IMR-90 (cell line): ENCODE results near the gene NFATC3.

Experiments used
- BHLHE40 ChIP-seq: fragments of 150-350 bp; IDR thresholded peaks from 2 replicates; pipeline ENCODE4 v1.6.1; 2016; ENCODE audit warnings: mild to moderate bottlenecking, low read depth, low read length
- CEBPB ChIP-seq: IDR thresholded peaks from 2 replicates; pipeline ENCODE4 v1.6.1; 2012; ENCODE audit warnings: low read depth, low read length, improper control_type of control experiment
- CHD1 ChIP-seq: IDR thresholded peaks from 2 replicates; pipeline ENCODE4 v1.6.1; 2012; ENCODE audit warnings: low read depth, low read length, improper control_type of control experiment
- CTCF ChIP-seq: conservative IDR thresholded peaks from 2 replicates; pipeline ENCODE4 v1.5.1; 2012; ENCODE audit warnings: mild to moderate bottlenecking, low read depth, low read length, improper control_type of control experiment
- FOS ChIP-seq: fragments of 150-350 bp; IDR thresholded peaks from 2 replicates; pipeline ENCODE4 v1.6.1; 2016; ENCODE audit warnings: low read depth, low read length
- MAFK ChIP-seq: IDR thresholded peaks from 2 replicates; pipeline ENCODE4 v1.6.1; 2012; ENCODE audit warnings: low read depth, low read length, improper control_type of control experiment
- MAZ ChIP-seq: IDR thresholded peaks from 2 replicates; pipeline ENCODE4 v1.6.1; 2012; ENCODE audit warnings: low read depth, mild to moderate bottlenecking, low read length, improper control_type of control experiment, moderate library complexity, borderline replicate concordance
- MXI1 ChIP-seq: IDR thresholded peaks from 2 replicates; pipeline ENCODE4 v1.6.1; 2012; ENCODE audit warnings: low read depth, mild to moderate bottlenecking, low read length, moderate library complexity, borderline replicate concordance
- POLR2A ChIP-seq: IDR thresholded peaks from 2 replicates; pipeline ENCODE4 v1.6.1; 2012; ENCODE audit warnings: mild to moderate bottlenecking, low read depth, low read length
- RAD21 ChIP-seq: IDR thresholded peaks from 2 replicates; pipeline ENCODE4 v1.6.1; 2012; ENCODE audit warnings: low read length, improper control_type of control experiment
- RCOR1 ChIP-seq: IDR thresholded peaks from 2 replicates; pipeline ENCODE4 v1.6.1; 2012; ENCODE audit warnings: mild to moderate bottlenecking, low read length, improper control_type of control experiment; ENCODE audit not compliant: insufficient replicate concordance
- RFX5 ChIP-seq: IDR thresholded peaks from 2 replicates; pipeline ENCODE4 v1.8.0; 2012; ENCODE audit warnings: low read depth, mild to moderate bottlenecking, low read length, moderate library complexity
- SMC3 ChIP-seq: fragments of 150-350 bp; IDR thresholded peaks from 2 replicates; pipeline ENCODE4 v1.6.1; 2016; ENCODE audit warnings: low read depth, mild to moderate bottlenecking, antibody characterized with exemption, low read length, moderate library complexity
- USF2 ChIP-seq: fragments of 150-350 bp; IDR thresholded peaks from 2 replicates; pipeline ENCODE4 v1.6.1; 2017; ENCODE audit warnings: mild to moderate bottlenecking, antibody characterized with exemption, low read length, low read depth

- TF ChIP-seq CTCF = peak; percentile 94
- TF ChIP-seq POLR2A = no peak
- no peak for TF ChIP-seq MXI1
- no peak for TF ChIP-seq USF2
- TF ChIP-seq FOS = no peak
- TF ChIP-seq RAD21 = peak; percentile 92
- no peak for TF ChIP-seq MAFK
- TF ChIP-seq BHLHE40 = no peak
- no peak for TF ChIP-seq CEBPB
- no peak for TF ChIP-seq RFX5
- no peak for TF ChIP-seq CHD1
- TF ChIP-seq SMC3 = peak; percentile 82
- TF ChIP-seq RCOR1 = no peak
- no peak for TF ChIP-seq MAZ
Measured at GRCh38 chr16:68229431-68230175, 144.4 kb downstream of the NFATC3 start.
